ENCODE results near the gene GAS2L2.

GRCh38 chr17:35801583-35802224, 48.7 kb upstream of the GAS2L2 start:
- TF ChIP-seq CTCF (conservative IDR thresholded peaks at IDR 0.05; ENCODE audit: low read depth, low read length) (no peak), EZH2 (IDR thresholded peaks at IDR 0.05; ENCODE audit: low read length, unreplicated experiment) (no peak), EZH2phosphoT487 (IDR thresholded peaks at IDR 0.05; ENCODE audit: borderline replicate concordance, low read length) (no peak)
